WTC11 (cell line): ENCODE data around the gene NUP37. TPM values are rescaled to one million over a fixed set of nuclear protein-coding genes. Genes with fewer than 3 reads are reported as not detected.

ENCODE experiments used
- CBFB ChIP-seq: sonication (generic); formaldehyde crosslinking; IDR thresholded peaks from 2 replicates; pipeline ENCODE4 v1.8.1; 2022; ENCODE audit warnings: mild to moderate bottlenecking, low read depth, missing genetic modification reagents
- GABPB1 ChIP-seq: sonication (generic); formaldehyde crosslinking; IDR thresholded peaks from 2 replicates; pipeline ENCODE4 v1.8.1; 2023; ENCODE audit warnings: mild to moderate bottlenecking, missing genetic modification reagents
- MXD4 ChIP-seq: fragments of 250-450 bp; sonication (Bioruptor Pico); IDR thresholded peaks from 2 replicates; pipeline ENCODE4 v1.8.0; 2021; ENCODE audit warnings: mild to moderate bottlenecking, moderate library complexity, borderline replicate concordance
- NFE2L1 ChIP-seq: sonication (generic); formaldehyde crosslinking; IDR thresholded peaks from 2 replicates; pipeline ENCODE4 v1.8.1; 2023; ENCODE audit warnings: missing genetic modification reagents
- SMAD3 ChIP-seq: sonication (generic); formaldehyde crosslinking; IDR thresholded peaks from 2 replicates; pipeline ENCODE4 v1.8.0; 2022; ENCODE audit warnings: missing genetic modification reagents, mild to moderate bottlenecking, borderline replicate concordance
- SOX15 ChIP-seq: fragments of 250-450 bp; sonication (Bioruptor Pico); IDR thresholded peaks from 2 replicates; pipeline ENCODE4 v1.9.0; 2021; ENCODE audit warnings: mild to moderate bottlenecking
- TCF7 ChIP-seq: sonication (generic); formaldehyde crosslinking; IDR thresholded peaks from 2 replicates; pipeline ENCODE4 v1.8.0; 2022; ENCODE audit warnings: mild to moderate bottlenecking, low read depth, missing genetic modification reagents, moderate library complexity
- TP53 ChIP-seq: sonication (generic); formaldehyde crosslinking; IDR thresholded peaks from 2 replicates; pipeline ENCODE4 v1.8.1; 2023; ENCODE audit warnings: mild to moderate bottlenecking, missing genetic modification reagents
- USF2 ChIP-seq: sonication (generic); formaldehyde crosslinking; IDR thresholded peaks from 2 replicates; pipeline ENCODE4 v1.8.1; 2023; ENCODE audit warnings: mild to moderate bottlenecking, missing genetic modification reagents, moderate library complexity
- ZMAT4 ChIP-seq: fragments of 250-450 bp; sonication (Bioruptor Pico); IDR thresholded peaks from 2 replicates; pipeline ENCODE4 v1.9.0; 2021; ENCODE audit warnings: mild to moderate bottlenecking
- ZNF281 ChIP-seq: sonication (generic); formaldehyde crosslinking; IDR thresholded peaks from 2 replicates; pipeline ENCODE4 v1.8.0; 2023; ENCODE audit warnings: mild to moderate bottlenecking, missing genetic modification reagents
- ZNF396 ChIP-seq: fragments of 250-450 bp; sonication (Bioruptor Pico); IDR thresholded peaks from 2 replicates; pipeline ENCODE4 v1.8.0; 2021; ENCODE audit warnings: mild to moderate bottlenecking, moderate library complexity, borderline replicate concordance
- total RNA-seq: library from RNA; stranded (reverse); gene quantifications from 3 replicates; pipeline ENCODE4 v1.2.3, GENCODE V29; 2021
- TF ChIP-seq, protein P1 (sequence below): sonication (generic); formaldehyde crosslinking; IDR thresholded peaks from 2 replicates; pipeline ENCODE4 v1.8.0; 2023; ENCODE audit warnings: missing genetic modification reagents, mild to moderate bottlenecking, borderline replicate concordance
- TF ChIP-seq, protein P2 (sequence below): sonication (generic); formaldehyde crosslinking; IDR thresholded peaks from 2 replicates; pipeline ENCODE4 v1.8.1; 2022; ENCODE audit warnings: missing genetic modification reagents, borderline replicate concordance

NUP37 gene
- total RNA-seq, 1 experiment from 2014 or later: 58.4 TPM

GRCh38 chr12:102119674-102120563, at the start of gene NUP37, which contains the start of gene PARPBP (continued):
- TF ChIP-seq, protein P1, sequence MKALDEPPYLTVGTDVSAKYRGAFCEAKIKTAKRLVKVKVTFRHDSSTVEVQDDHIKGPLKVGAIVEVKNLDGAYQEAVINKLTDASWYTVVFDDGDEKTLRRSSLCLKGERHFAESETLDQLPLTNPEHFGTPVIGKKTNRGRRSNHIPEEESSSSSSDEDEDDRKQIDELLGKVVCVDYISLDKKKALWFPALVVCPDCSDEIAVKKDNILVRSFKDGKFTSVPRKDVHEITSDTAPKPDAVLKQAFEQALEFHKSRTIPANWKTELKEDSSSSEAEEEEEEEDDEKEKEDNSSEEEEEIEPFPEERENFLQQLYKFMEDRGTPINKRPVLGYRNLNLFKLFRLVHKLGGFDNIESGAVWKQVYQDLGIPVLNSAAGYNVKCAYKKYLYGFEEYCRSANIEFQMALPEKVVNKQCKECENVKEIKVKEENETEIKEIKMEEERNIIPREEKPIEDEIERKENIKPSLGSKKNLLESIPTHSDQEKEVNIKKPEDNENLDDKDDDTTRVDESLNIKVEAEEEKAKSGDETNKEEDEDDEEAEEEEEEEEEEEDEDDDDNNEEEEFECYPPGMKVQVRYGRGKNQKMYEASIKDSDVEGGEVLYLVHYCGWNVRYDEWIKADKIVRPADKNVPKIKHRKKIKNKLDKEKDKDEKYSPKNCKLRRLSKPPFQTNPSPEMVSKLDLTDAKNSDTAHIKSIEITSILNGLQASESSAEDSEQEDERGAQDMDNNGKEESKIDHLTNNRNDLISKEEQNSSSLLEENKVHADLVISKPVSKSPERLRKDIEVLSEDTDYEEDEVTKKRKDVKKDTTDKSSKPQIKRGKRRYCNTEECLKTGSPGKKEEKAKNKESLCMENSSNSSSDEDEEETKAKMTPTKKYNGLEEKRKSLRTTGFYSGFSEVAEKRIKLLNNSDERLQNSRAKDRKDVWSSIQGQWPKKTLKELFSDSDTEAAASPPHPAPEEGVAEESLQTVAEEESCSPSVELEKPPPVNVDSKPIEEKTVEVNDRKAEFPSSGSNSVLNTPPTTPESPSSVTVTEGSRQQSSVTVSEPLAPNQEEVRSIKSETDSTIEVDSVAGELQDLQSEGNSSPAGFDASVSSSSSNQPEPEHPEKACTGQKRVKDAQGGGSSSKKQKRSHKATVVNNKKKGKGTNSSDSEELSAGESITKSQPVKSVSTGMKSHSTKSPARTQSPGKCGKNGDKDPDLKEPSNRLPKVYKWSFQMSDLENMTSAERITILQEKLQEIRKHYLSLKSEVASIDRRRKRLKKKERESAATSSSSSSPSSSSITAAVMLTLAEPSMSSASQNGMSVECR (CRISPR knock-in tag): peak; percentile 95
- TF ChIP-seq SMAD3 (CRISPR knock-in tag): 0 out of 2 replicates have a peak, but pooled peaks have one; percentile 18
- no peak for TF ChIP-seq TP53
- peak; percentile 93 for TF ChIP-seq GABPB1 (CRISPR knock-in tag)
- no peak for TF ChIP-seq USF2 (CRISPR knock-in tag)
- no peak for TF ChIP-seq ZNF396 (CRISPR knock-in tag)
- TF ChIP-seq ZNF281 (CRISPR knock-in tag): peak; percentile 47; the same call in 1 of the 2 replicates
- no peak for TF ChIP-seq ZMAT4 (CRISPR knock-in tag)
- no peak for TF ChIP-seq MXD4
- no peak for TF ChIP-seq TCF7
- TF ChIP-seq NFE2L1: no peak
- no peak for TF ChIP-seq SOX15 (CRISPR knock-in tag)
- TF ChIP-seq CBFB (CRISPR knock-in tag): no peak
- TF ChIP-seq, protein P2, sequence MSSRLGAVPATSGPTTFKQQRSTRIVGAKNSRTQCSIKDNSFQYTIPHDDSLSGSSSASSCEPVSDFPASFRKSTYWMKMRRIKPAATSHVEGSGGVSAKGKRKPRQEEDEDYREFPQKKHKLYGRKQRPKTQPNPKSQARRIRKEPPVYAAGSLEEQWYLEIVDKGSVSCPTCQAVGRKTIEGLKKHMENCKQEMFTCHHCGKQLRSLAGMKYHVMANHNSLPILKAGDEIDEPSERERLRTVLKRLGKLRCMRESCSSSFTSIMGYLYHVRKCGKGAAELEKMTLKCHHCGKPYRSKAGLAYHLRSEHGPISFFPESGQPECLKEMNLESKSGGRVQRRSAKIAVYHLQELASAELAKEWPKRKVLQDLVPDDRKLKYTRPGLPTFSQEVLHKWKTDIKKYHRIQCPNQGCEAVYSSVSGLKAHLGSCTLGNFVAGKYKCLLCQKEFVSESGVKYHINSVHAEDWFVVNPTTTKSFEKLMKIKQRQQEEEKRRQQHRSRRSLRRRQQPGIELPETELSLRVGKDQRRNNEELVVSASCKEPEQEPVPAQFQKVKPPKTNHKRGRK (CRISPR knock-in tag): no peak
